Ishikawa (cell line): ENCODE data around the gene KRTAP10-5.

Experiments used
- CEBPB ChIP-seq: IDR thresholded peaks from 2 replicates; pipeline ENCODE4 v1.6.1; 2012
- CREB1 ChIP-seq: IDR thresholded peaks from 2 replicates; pipeline ENCODE4 v1.6.1; 2012; ENCODE audit warnings: low read depth
- EGR1 ChIP-seq: IDR thresholded peaks from 2 replicates; pipeline ENCODE4 v1.6.1; 2012
- EP300 ChIP-seq: IDR thresholded peaks from 2 replicates; pipeline ENCODE4 v1.6.1; 2012; ENCODE audit warnings: borderline replicate concordance
- FOXM1 ChIP-seq: IDR thresholded peaks from 2 replicates; pipeline ENCODE4 v1.6.1; 2012; ENCODE audit warnings: low read depth, borderline replicate concordance
- MAX ChIP-seq: IDR thresholded peaks from 2 replicates; pipeline ENCODE4 v1.6.1; 2012
- RAD21 ChIP-seq: IDR thresholded peaks from 2 replicates; pipeline ENCODE4 v1.6.1; 2012; ENCODE audit warnings: low read depth
- REST ChIP-seq: IDR thresholded peaks from 2 replicates; pipeline ENCODE4 v1.6.1; 2012; ENCODE audit warnings: low read depth, mild to moderate bottlenecking
- TCF12 ChIP-seq: IDR thresholded peaks from 2 replicates; pipeline ENCODE4 v1.6.1; 2012; ENCODE audit warnings: low read depth
- TEAD4 ChIP-seq: IDR thresholded peaks from 2 replicates; pipeline ENCODE4 v1.6.1; 2012
- USF1 ChIP-seq: IDR thresholded peaks from 2 replicates; pipeline ENCODE4 v1.6.1; 2012

GRCh38 chr21:44596068-44596725 lies 15.8 kb upstream of the KRTAP10-5 start:
- peak; percentile 78 for TF ChIP-seq TEAD4
- TF ChIP-seq EP300: peak; percentile 69
- no peak; the same call in 1 of the 2 replicates for TF ChIP-seq MAX
- TF ChIP-seq CREB1: no peak
- no peak for TF ChIP-seq FOXM1
- TF ChIP-seq REST: no peak
- TF ChIP-seq USF1: no peak
- no peak for TF ChIP-seq RAD21
- TF ChIP-seq EGR1: no peak
- TF ChIP-seq CEBPB: no peak
- TF ChIP-seq TCF12: peak; percentile 58
